GM12865 (cell line): ENCODE results near the gene KDM2B.

Experiments
- DNase-seq: peaks from one replicate; pipeline ENCODE4 v3.0.0; 2010; ENCODE audit warnings: low read depth
- H3K4me3 ChIP-seq: 2 replicates; pipeline ENCODE4 v1.5.1; 2011; ENCODE audit warnings: mild to moderate bottlenecking, low read depth, low read length, control low read depth
- CTCF ChIP-seq: IDR thresholded peaks from 2 replicates; pipeline ENCODE4 v1.5.1; 2011; ENCODE audit warnings: low read length, control low read depth, low read depth, inconsistent platforms; ENCODE audit not compliant: insufficient read depth; ENCODE audit errors: missing control alignments

Gene KDM2B

GRCh38 chr12:121518656-121519055, 62.2 kb downstream of the KDM2B start:
- no peak for TF ChIP-seq CTCF
- no peak overlapping the region for H3K4me3 ChIP-seq
- no peak for DNase-seq

- no peak for DNase-seq
- no peak for TF ChIP-seq CTCF
- no peak overlapping the region for H3K4me3 ChIP-seq
Measured at GRCh38 chr12:121516437-121517011, 64.3 kb downstream of the KDM2B start.

GRCh38 chr12:121515615-121516014, 65.2 kb downstream of the KDM2B start:
- no peak for DNase-seq
- no peak overlapping the region for H3K4me3 ChIP-seq
- no peak for TF ChIP-seq CTCF

- no peak for TF ChIP-seq CTCF
- H3K4me3 ChIP-seq, result no peak overlapping the region
- DNase-seq, result peak; percentile 52
Measured at GRCh38 chr12:121514184-121514742, 66.6 kb downstream of the KDM2B start.

- no peak overlapping the region for H3K4me3 ChIP-seq
- TF ChIP-seq CTCF, result no peak
- DNase-seq, result peak; percentile 78
Measured at GRCh38 chr12:121513464-121514183, 67.2 kb downstream of the KDM2B start.

GRCh38 chr12:121512561-121512960, 68.3 kb downstream of the KDM2B start:
- no peak for TF ChIP-seq CTCF
- H3K4me3 ChIP-seq, result no peak overlapping the region
- DNase-seq, result no peak
